IMR-90 (cell line): ENCODE data around the gene ISCU. TPM values are rescaled to one million over a fixed set of nuclear protein-coding genes. Genes with fewer than 3 reads are reported as not detected.

ENCODE experiments used
- ATAC-seq: fragments of 200-7000 bp; cut with Tn5 transposase; 2 replicates; pipeline ENCODE4 v1.9.1; 2020; ENCODE audit warnings: low read depth, mild to moderate bottlenecking, moderate library complexity
- BruUV-seq: library from RNA; stranded (reverse); fragments of 400-500 nt; replicated peaks from 2 replicates; lab custom pipeline; 2021; lab: Mats Ljungman, UMichigan
- CTCF ChIA-PET: fragments of 300-600 bp; formaldehyde crosslinking; extraction: SDS; loops from one replicate; lab custom pipeline; 2021; ENCODE audit warnings: antibody characterized with exemption; lab: Yijun Ruan, JAX
- POLR2A ChIA-PET: fragments of 300-600 bp; sonication (Branson Sonifier 250); formaldehyde crosslinking; loops from one replicate; lab custom pipeline; 2022; ENCODE audit warnings: antibody characterized with exemption; ENCODE audit not compliant: unreplicated experiment; lab: Charles Lee
- DNase-seq: peaks from one replicate; pipeline ENCODE4 v3.0.0; 2013
- H2AFZ ChIP-seq: replicated peaks from 2 replicates; pipeline ENCODE3; 2013; ENCODE audit warnings: low read length, mild to moderate bottlenecking; ENCODE audit not compliant: poor library complexity
- H2AK5ac ChIP-seq: 2 replicates; pipeline ENCODE4 v1.6.1; 2013; ENCODE audit warnings: low read depth, low read length, inconsistent platforms
- H2AK9ac ChIP-seq: replicated peaks from 2 replicates; pipeline ENCODE3; 2013; ENCODE audit warnings: mild to moderate bottlenecking, low read depth, low read length, moderate library complexity; ENCODE audit not compliant: poor library complexity
- H2BK120ac ChIP-seq: 2 replicates; pipeline ENCODE4 v1.6.1; 2013; ENCODE audit warnings: low read depth, low read length, inconsistent platforms
- H2BK15ac ChIP-seq: 3 replicates; pipeline ENCODE4 v1.6.1; 2013; ENCODE audit warnings: low read depth, low read length, inconsistent platforms
- H2BK20ac ChIP-seq: 2 replicates; pipeline ENCODE4 v1.6.1; 2013; ENCODE audit warnings: low read depth, mild to moderate bottlenecking, inconsistent platforms, low read length, moderate library complexity
- H2BK5ac ChIP-seq: 2 replicates; pipeline ENCODE4 v1.6.1; 2013; ENCODE audit warnings: mild to moderate bottlenecking, low read depth, low read length, inconsistent platforms; ENCODE audit not compliant: poor library complexity, severe bottlenecking
- H3K14ac ChIP-seq: replicated peaks from 2 replicates; pipeline ENCODE4 v1.6.1; 2013; ENCODE audit warnings: low read depth, low read length, inconsistent platforms
- H3K18ac ChIP-seq: 2 replicates; pipeline ENCODE4 v1.6.1; 2013; ENCODE audit warnings: low read depth, low read length, control low read depth
- H3K23ac ChIP-seq: 2 replicates; pipeline ENCODE4 v1.6.1; 2013; ENCODE audit warnings: low read depth, low read length, inconsistent platforms
- H3K27ac ChIP-seq: 2 replicates; pipeline ENCODE4 v1.5.1; 2013; ENCODE audit warnings: mild to moderate bottlenecking, control low read depth, low read length; ENCODE audit not compliant: insufficient read depth
- H3K27me3 ChIP-seq: 2 replicates; pipeline ENCODE4 v1.6.1; 2013; ENCODE audit warnings: low read length; ENCODE audit not compliant: control insufficient read depth, insufficient read depth
- H3K36me3 ChIP-seq: 2 replicates; pipeline ENCODE4 v1.6.1; 2013; ENCODE audit warnings: low read length, mixed read lengths; ENCODE audit not compliant: control insufficient read depth, insufficient read depth
- H3K4ac ChIP-seq: 2 replicates; pipeline ENCODE4 v1.6.1; 2013; ENCODE audit warnings: low read depth, low read length, inconsistent platforms
- H3K4me1 ChIP-seq: 2 replicates; pipeline ENCODE4 v1.6.1; 2013; ENCODE audit warnings: low read length, mixed read lengths; ENCODE audit not compliant: control insufficient read depth, insufficient read depth
- H3K4me2 ChIP-seq: 2 replicates; pipeline ENCODE4 v1.6.1; 2013; ENCODE audit warnings: low read depth, mild to moderate bottlenecking, control low read depth, low read length, moderate library complexity
- H3K4me3 ChIP-seq: 2 replicates; pipeline ENCODE4 v1.5.1; 2013; ENCODE audit warnings: low read depth, mild to moderate bottlenecking, control low read depth, low read length, moderate library complexity; ENCODE audit not compliant: insufficient read depth
- H3K56ac ChIP-seq: 2 replicates; pipeline ENCODE4 v1.6.1; 2013; ENCODE audit warnings: low read length, inconsistent platforms; ENCODE audit not compliant: insufficient read depth; ENCODE audit errors: extremely low read depth
- H3K79me1 ChIP-seq, 2 experiments: 2 replicates each; pipeline ENCODE4 v1.6.1; 2013; ENCODE audit warnings: low read length in 2 of 2, inconsistent platforms in 1 of 2, low read depth in 1 of 2
- H3K9ac ChIP-seq: 2 replicates; pipeline ENCODE4 v1.6.1; 2013; ENCODE audit warnings: low read depth, low read length, control low read depth
- H3K9me1 ChIP-seq: 2 replicates; pipeline ENCODE4 v1.6.1; 2013; ENCODE audit warnings: low read length, inconsistent platforms; ENCODE audit not compliant: insufficient read depth
- H3K9me3 ChIP-seq: 2 replicates; pipeline ENCODE4 v1.6.1; 2013; ENCODE audit warnings: low read length; ENCODE audit not compliant: control insufficient read depth, insufficient read depth
- H4K20me1 ChIP-seq: 2 replicates; pipeline ENCODE4 v1.6.1; 2013; ENCODE audit warnings: low read length, inconsistent platforms; ENCODE audit not compliant: insufficient read depth
- H4K5ac ChIP-seq: 2 replicates; pipeline ENCODE4 v1.6.1; 2013; ENCODE audit warnings: mild to moderate bottlenecking, low read depth, low read length, control low read depth
- H4K8ac ChIP-seq, 2 experiments: 2 replicates each; pipeline ENCODE4 v1.6.1; 2013; ENCODE audit warnings: low read depth in 2 of 2, low read length in 2 of 2, control low read depth in 1 of 2, inconsistent platforms in 1 of 2
- H4K91ac ChIP-seq: 2 replicates; pipeline ENCODE4 v1.6.1; 2013; ENCODE audit warnings: low read depth, low read length, inconsistent platforms; ENCODE audit not compliant: insufficient read depth
- BHLHE40 ChIP-seq: fragments of 150-350 bp; IDR thresholded peaks from 2 replicates; pipeline ENCODE4 v1.6.1; 2016; ENCODE audit warnings: mild to moderate bottlenecking, low read depth, low read length
- CHD1 ChIP-seq: IDR thresholded peaks from 2 replicates; pipeline ENCODE4 v1.6.1; 2012; ENCODE audit warnings: low read depth, low read length, improper control_type of control experiment
- ELK1 ChIP-seq: fragments of 150-350 bp; IDR thresholded peaks from 2 replicates; pipeline ENCODE4 v1.6.1; 2016; ENCODE audit warnings: low read depth, mild to moderate bottlenecking, low read length, moderate library complexity, borderline replicate concordance
- FOS ChIP-seq: fragments of 150-350 bp; IDR thresholded peaks from 2 replicates; pipeline ENCODE4 v1.6.1; 2016; ENCODE audit warnings: low read depth, low read length
- MAZ ChIP-seq: IDR thresholded peaks from 2 replicates; pipeline ENCODE4 v1.6.1; 2012; ENCODE audit warnings: low read depth, mild to moderate bottlenecking, low read length, improper control_type of control experiment, moderate library complexity, borderline replicate concordance
- MXI1 ChIP-seq: IDR thresholded peaks from 2 replicates; pipeline ENCODE4 v1.6.1; 2012; ENCODE audit warnings: low read depth, mild to moderate bottlenecking, low read length, moderate library complexity, borderline replicate concordance
- NFE2L2 ChIP-seq: fragments of 150-350 bp; IDR thresholded peaks from 2 replicates; pipeline ENCODE4 v1.6.1; 2016; ENCODE audit warnings: low read depth, mild to moderate bottlenecking, low read length
- POLR2A ChIP-seq: IDR thresholded peaks from 2 replicates; pipeline ENCODE4 v1.6.1; 2012; ENCODE audit warnings: mild to moderate bottlenecking, low read depth, low read length
- RAD21 ChIP-seq: IDR thresholded peaks from 2 replicates; pipeline ENCODE4 v1.6.1; 2012; ENCODE audit warnings: low read length, improper control_type of control experiment
- RCOR1 ChIP-seq: IDR thresholded peaks from 2 replicates; pipeline ENCODE4 v1.6.1; 2012; ENCODE audit warnings: mild to moderate bottlenecking, low read length, improper control_type of control experiment; ENCODE audit not compliant: insufficient replicate concordance
- RFX5 ChIP-seq: IDR thresholded peaks from 2 replicates; pipeline ENCODE4 v1.8.0; 2012; ENCODE audit warnings: low read depth, mild to moderate bottlenecking, low read length, moderate library complexity
- USF2 ChIP-seq: fragments of 150-350 bp; IDR thresholded peaks from 2 replicates; pipeline ENCODE4 v1.6.1; 2017; ENCODE audit warnings: mild to moderate bottlenecking, antibody characterized with exemption, low read length, low read depth
- WGBS, 2 experiments: methylation state at CpG; one replicate each; pipeline versions ENCODE4 v1.1.5 to v1.1.7; 2013; ENCODE audit warnings: missing lambda C conversion rate in 2 of 2; ENCODE audit not compliant: insufficient read length in 1 of 2; ENCODE audit errors: extremely low coverage in 2 of 2; 5-methylcytosine and 5-hydroxymethylcytosine counted together
- dilution Hi-C: fragments of 300-500 bp; cut with HindIII; formaldehyde crosslinking; loops from one replicate; pipeline ENCODE4 v1.14.3; 2018; ENCODE audit warnings: low sequenced_read_pairs; ENCODE audit not compliant: unreplicated experiment
- in situ Hi-C: fragments of 300-500 bp; cut with MboI; formaldehyde crosslinking; loops from 3 replicates; pipeline ENCODE4 v1.14.3; 2019; ENCODE audit warnings: low sequenced_read_pairs, inconsistent platforms, mixed read lengths
- intact Hi-C: fragments of 100-400 bp; cut with micrococcal nuclease; formaldehyde crosslinking; loops from 2 replicates; pipeline ENCODE4 v1.10.0; 2022
- polyA plus RNA-seq, 3 experiments: library from polyadenylated mRNA; depleted of rRNA; stranded (reverse); fragments of >200 nt; gene quantifications; 2 replicates each; pipeline ENCODE4 v1.2.3, GENCODE V29; 2012; ENCODE audit warnings: low replicate concordance in 1 of 3
- total RNA-seq: library from RNA; depleted of rRNA; stranded (reverse); fragments of >200 nt; gene quantifications from 2 replicates; pipeline ENCODE4 v1.2.3, GENCODE V29; 2012

The ISCU gene
- total and polyA plus RNA-seq, 2 of the 4 experiments (the other 2 are of a cell fraction), result 52.7 to 87.2 TPM

- CTCF ChIA-PET, result no interaction called here
- no TSS peak for BruUV-seq
Observed at GRCh38 chr12:108591267-108591980, 29.0 kb downstream of the ISCU start.

More at GRCh38 chr12:108591267-108591980, 29.0 kb downstream of the ISCU start:
- Histone ChIP-seq H2AK5ac (no peak overlapping the region), H3K9ac (no peak overlapping the region), H3K14ac (no peak overlapping the region), H4K20me1 (no peaks in the 10 kb centered on the region), H3K18ac (no peak overlapping the region), H2BK120ac (no peak overlapping the region), H4K5ac (no peak overlapping the region), H3K36me3 (peaks cover 2% of the 10 kb centered on the region; the same call in 1 of the 2 replicates), H3K79me1 (peaks cover 0 to 7% of the 10 kb centered on the region in 2 experiments; a peak in 2 of 4 replicates), H3K56ac (no peak overlapping the region), H4K91ac (no peak overlapping the region), H3K27ac (no peak overlapping the region), H3K27me3 (peaks cover 5% of the 10 kb centered on the region), H2BK20ac (no peak overlapping the region), H3K4me3 (no peak overlapping the region), H3K23ac (no peak overlapping the region), H3K4me1 (peaks cover 8% of the 10 kb centered on the region; the same call in 1 of the 2 replicates), H3K9me3 (no peaks in the 10 kb centered on the region), H2AFZ (no peak overlapping the region), H2BK15ac (no peak overlapping the region), H4K8ac (no peak overlapping the region), H3K9me1 (peaks cover 7% of the 10 kb centered on the region; the same call in 1 of the 2 replicates), H3K4ac (peak overlapping the region; percentile 17; the same call in 1 of the 2 replicates), H2BK5ac (no peak overlapping the region), H2AK9ac (no peak overlapping the region), H3K4me2 (no peak overlapping the region)
- POLR2A ChIA-PET, result no interaction called here
- intact Hi-C loops (no loop called here), dilution Hi-C loops (no loop called here), in situ Hi-C loops (no loop called here)
- 76% methylated on average over 10 of the region's 22 CpGs; no CpG with 5 or more reads in 1 of the 2 experiments for whole genome bisulfite sequencing, 2 experiments
- no peak for ATAC-seq
- no peak for TF ChIP-seq RCOR1
- no peak for TF ChIP-seq RFX5
- TF ChIP-seq FOS, result no peak
- TF ChIP-seq USF2, result no peak
- TF ChIP-seq BHLHE40, result no peak
- no peak for TF ChIP-seq RAD21
- TF ChIP-seq NFE2L2, result no peak
- no peak for TF ChIP-seq MXI1
- no peak for TF ChIP-seq POLR2A
- no peak for TF ChIP-seq ELK1
- TF ChIP-seq MAZ, result no peak
- no peak for TF ChIP-seq CHD1
- DNase-seq, result no peak
